BLaER1 (cell line): ENCODE measurements around the gene INPP5J.
"Not testable (repeated sequence)": the region's sequence is repeated elsewhere in the genome, so short reads cannot be mapped to it uniquely, and the experiment has no call there.

Experiments used
- H3K27ac ChIP-seq: shearing (Covaris generic); formaldehyde crosslinking; 2 replicates; pipeline ENCODE4 v1.8.1; 2022
- H3K27me3 ChIP-seq: shearing (Covaris generic); formaldehyde crosslinking; 2 replicates; pipeline ENCODE4 v1.8.1; 2022
- H3K36me3 ChIP-seq: shearing (Covaris generic); formaldehyde crosslinking; 2 replicates; pipeline ENCODE4 v1.8.1; 2022
- H3K4me1 ChIP-seq: shearing (Covaris generic); formaldehyde crosslinking; 2 replicates; pipeline ENCODE4 v1.8.1; 2022
- H3K4me2 ChIP-seq: shearing (Covaris generic); formaldehyde crosslinking; 2 replicates; pipeline ENCODE4 v1.8.1; 2022
- H3K4me3 ChIP-seq: shearing (Covaris generic); formaldehyde crosslinking; 2 replicates; pipeline ENCODE4 v1.8.1; 2022
- H3K9ac ChIP-seq: shearing (Covaris generic); formaldehyde crosslinking; 2 replicates; pipeline ENCODE4 v1.8.1; 2022
- H3K9me3 ChIP-seq: shearing (Covaris generic); formaldehyde crosslinking; 2 replicates; pipeline ENCODE4 v1.8.1; 2022
- H4K20me1 ChIP-seq: shearing (Covaris generic); formaldehyde crosslinking; 2 replicates; pipeline ENCODE4 v1.8.1; 2022
- Cebpa-rat ChIP-seq: shearing (Covaris generic); IDR thresholded peaks from 2 replicates; pipeline ENCODE4 v1.8.1; 2022

The INPP5J gene

DNA sequence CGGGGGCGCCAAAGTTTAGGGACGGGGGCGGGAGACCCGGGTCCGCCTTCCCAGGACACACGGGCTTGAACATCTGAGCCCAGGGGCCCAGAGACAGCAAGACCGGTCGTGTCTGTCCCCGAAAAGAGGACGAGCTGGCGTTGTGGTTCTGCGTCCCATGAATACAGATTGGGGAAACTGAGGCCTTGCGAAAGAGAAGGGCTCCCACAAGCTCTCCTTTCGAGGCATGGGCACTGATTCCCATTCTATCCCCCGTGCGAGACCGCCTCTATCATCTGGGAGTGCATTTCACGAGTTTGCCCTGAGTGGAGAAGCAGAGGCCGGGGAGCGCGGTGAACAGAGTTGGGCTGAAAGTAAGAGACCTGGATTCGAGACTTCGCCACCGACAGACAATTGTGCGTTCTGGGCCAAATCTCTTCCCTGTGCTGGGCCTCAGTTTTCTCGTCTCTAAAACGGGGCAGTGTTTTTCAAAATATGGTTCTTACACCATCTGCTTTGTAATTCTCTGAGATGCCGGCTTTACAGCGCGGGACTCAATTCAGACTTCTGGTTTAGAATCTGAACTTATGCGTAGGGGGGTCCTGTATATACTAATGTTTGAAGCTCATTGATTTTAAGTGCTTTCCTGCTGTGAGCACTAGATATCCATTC is 37.7 kb downstream of the INPP5J start:
- H3K4me2 ChIP-seq, result peak overlapping the region; percentile 95
- no peaks in the 10 kb centered on the region for H3K27me3 ChIP-seq
- H3K4me3 ChIP-seq, result peak overlapping the region; percentile 80
- peaks cover 29% of the 10 kb centered on the region for H3K4me1 ChIP-seq
- peak overlapping the region; percentile 85 for H3K9ac ChIP-seq
- no peak for TF ChIP-seq Cebpa-rat
- H4K20me1 ChIP-seq, result 0 out of 2 replicates have a peak, but pooled peaks cover 27% of the 10 kb centered on the region
- H3K9me3 ChIP-seq, result no peaks in the 10 kb centered on the region
- peak overlapping the region; percentile 89; the same call in 1 of the 2 replicates for H3K27ac ChIP-seq
- H3K36me3 ChIP-seq, result peaks cover 22% of the 10 kb centered on the region

DNA sequence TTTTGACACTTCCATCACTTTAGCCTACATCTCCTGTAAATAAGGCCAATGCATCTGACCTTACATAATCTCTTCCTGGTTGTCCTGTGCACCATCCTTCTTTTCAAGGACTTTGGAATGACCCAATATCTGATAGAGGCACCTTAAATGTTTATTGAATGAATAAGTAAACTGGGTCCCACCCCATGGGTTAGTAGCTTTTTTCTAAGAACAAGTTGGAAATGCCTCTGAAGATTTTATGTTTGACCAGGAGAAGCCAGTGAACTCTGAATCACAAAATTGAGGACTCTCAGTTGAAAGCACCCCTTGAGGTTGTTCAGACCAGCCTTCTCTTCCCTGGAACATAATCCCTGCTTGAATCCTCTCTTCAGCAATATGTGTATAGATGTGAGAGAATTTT is 38.6 kb downstream of the INPP5J start:
- peaks cover 32% of the 10 kb centered on the region for H3K36me3 ChIP-seq
- H4K20me1 ChIP-seq, result 0 out of 2 replicates have a peak, but pooled peaks cover 27% of the 10 kb centered on the region
- H3K4me1 ChIP-seq, result peaks cover 29% of the 10 kb centered on the region
- peak overlapping the region; percentile 95 for H3K4me2 ChIP-seq
- H3K27ac ChIP-seq, result no peak overlapping the region
- no peaks in the 10 kb centered on the region for H3K27me3 ChIP-seq
- H3K4me3 ChIP-seq, result peak overlapping the region; percentile 80; the same call in 1 of the 2 replicates
- no peak overlapping the region for H3K9ac ChIP-seq
- no peaks in the 10 kb centered on the region for H3K9me3 ChIP-seq
- no peak for TF ChIP-seq Cebpa-rat

DNA sequence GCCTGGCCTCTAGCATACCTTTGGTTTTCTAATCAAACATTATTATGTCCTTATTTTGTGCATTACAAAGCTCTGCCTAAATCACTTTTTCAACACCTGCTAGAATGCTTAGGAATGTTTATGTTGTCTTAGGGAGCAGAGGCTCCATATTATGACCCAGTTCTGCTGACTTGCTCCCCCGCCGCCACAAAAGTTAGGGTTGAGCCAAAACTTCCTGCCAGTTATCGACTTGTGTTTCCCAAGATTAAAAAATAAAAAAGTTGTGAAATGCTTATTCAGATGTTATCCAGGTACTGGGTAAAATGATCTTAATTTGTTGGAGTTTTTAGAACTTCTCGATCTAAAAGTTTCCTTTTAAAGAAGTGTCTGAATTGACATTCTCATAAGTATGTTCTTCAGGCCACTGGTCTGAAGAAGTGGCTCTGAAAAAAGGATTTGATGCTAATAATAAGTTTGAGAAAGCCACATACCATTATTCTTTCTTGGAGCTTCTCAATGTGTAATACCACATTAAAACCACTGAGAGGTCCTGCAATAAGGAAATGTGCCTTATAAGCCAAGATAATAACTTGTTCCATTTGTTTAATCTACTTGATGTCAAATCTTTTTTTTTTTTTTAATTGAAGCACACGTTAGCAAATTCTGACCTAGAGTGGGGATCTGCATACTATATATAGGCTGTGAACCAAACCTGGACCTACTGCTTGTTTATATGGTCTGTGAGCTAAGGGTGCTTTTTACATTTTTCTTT is 39.4 kb downstream of the INPP5J start:
- Histone ChIP-seq H3K4me2 (peak overlapping the region; percentile 95), H4K20me1 (peaks cover 32% of the 10 kb centered on the region; the same call in 1 of the 2 replicates), H3K27ac (no peak overlapping the region)

DNA sequence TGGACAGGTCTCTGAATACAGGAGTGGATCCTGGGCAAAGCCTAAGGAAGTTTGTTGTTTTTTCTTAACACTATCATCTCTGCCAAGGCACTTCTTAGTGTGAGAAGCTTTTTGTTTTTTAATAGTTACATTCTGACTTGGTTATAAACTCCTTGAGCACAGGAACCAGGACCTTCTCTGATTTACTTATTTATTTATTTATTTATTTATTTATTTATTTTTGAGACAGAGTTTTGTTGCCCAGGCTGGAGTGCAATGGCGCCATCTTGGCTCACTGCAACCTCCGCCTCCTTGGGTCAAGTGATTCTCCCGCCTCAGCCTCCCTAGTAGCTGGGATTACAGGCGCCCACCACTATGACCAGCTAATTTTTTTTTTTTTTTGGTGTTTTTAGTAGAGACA is 48.2 kb downstream of the INPP5J start:
- no peak for TF ChIP-seq Cebpa-rat
- no peak overlapping the region for H3K4me3 ChIP-seq
- no peak overlapping the region for H3K4me2 ChIP-seq
- peaks cover 38% of the 10 kb centered on the region for H3K36me3 ChIP-seq
- H3K9ac ChIP-seq, result no peak overlapping the region
- H3K27ac ChIP-seq, result no peak overlapping the region
- H3K4me1 ChIP-seq, result no peaks in the 10 kb centered on the region
- no peaks in the 10 kb centered on the region for H3K9me3 ChIP-seq
- H3K27me3 ChIP-seq, result no peaks in the 10 kb centered on the region
- H4K20me1 ChIP-seq, result peaks cover 50% of the 10 kb centered on the region; the same call in 1 of the 2 replicates

More for the DNA sequence above, 39.4 kb downstream of the INPP5J start:
- Histone ChIP-seq H3K9me3 (no peaks in the 10 kb centered on the region), H3K27me3 (no peaks in the 10 kb centered on the region), H3K4me3 (no peak overlapping the region), H3K4me1 (peaks cover 29% of the 10 kb centered on the region), H3K9ac (0 out of 2 replicates have a peak overlapping the region, but pooled peaks have one; percentile 27), H3K36me3 (peaks cover 33% of the 10 kb centered on the region)
- no peak for TF ChIP-seq Cebpa-rat

DNA sequence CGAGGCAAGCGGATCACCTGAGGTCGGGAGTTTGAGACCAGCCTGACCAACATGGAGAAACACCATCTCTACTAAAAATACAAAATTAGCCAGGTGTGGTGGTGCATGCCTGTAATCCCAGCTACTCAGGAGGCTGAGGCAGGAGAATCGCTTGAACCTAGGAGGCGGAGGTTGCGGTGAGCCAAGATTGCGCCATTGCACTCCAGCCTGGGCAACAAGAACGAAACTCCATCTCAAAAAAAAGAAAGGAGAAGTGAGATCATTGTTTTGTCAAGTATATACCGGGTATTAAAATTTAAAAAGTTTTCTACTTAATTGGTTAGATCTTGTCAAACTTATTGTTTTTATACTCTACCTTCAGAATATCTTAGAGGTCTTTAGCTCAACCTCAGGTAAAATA is 49.0 kb downstream of the INPP5J start:
- H3K9ac ChIP-seq, H3K27ac ChIP-seq, H3K27me3 ChIP-seq, H3K4me3 ChIP-seq, H3K4me1 ChIP-seq, H3K4me2 ChIP-seq, H3K9me3 ChIP-seq: not testable (repeated sequence)
- peaks cover 50% of the 10 kb centered on the region; the same call in 1 of the 2 replicates for H4K20me1 ChIP-seq
- peaks cover 42% of the 10 kb centered on the region for H3K36me3 ChIP-seq

DNA sequence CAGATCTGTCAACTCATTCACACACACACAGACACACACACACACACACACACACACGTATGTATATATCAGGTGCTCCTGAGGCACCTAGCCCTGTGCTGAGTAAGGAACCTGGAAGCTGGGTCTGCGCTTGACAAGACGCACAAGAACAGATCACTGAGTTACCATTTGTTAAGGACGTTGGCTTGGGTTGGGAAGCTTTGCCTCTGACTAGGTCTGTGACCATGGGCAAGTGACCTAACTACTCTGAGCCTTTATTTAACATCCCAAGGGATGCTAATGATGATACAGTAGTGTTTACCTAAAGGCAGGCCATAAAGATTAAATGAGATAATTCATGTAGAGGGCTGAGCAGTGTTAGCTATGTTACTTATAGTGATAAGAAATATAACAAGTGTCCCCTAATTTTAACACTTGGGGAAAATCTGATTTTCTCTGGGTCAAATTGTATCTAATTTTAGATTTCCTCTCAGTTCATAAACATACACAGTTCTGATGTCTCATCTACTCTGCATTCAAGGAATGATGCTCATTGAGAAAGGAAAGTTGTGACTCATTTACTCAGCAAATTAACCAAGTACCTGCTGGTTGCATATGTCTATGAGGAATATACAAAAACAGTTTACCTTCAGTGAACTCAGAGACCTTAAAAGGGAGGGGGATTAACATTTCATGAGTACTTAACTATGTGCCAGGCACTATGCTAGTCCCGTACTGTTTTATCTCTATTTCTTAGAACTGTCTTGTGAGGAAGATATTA is 50.8 kb downstream of the INPP5J start:
- TF ChIP-seq Cebpa-rat, result no peak
- no peaks in the 10 kb centered on the region for H3K9me3 ChIP-seq
- H3K27me3 ChIP-seq, result no peaks in the 10 kb centered on the region
- H3K4me1 ChIP-seq, result no peaks in the 10 kb centered on the region
- H3K27ac ChIP-seq, result no peak overlapping the region
- no peak overlapping the region for H3K4me2 ChIP-seq
- H3K4me3 ChIP-seq, result no peak overlapping the region
- no peak overlapping the region for H3K9ac ChIP-seq
- peaks cover 49% of the 10 kb centered on the region; the same call in 1 of the 2 replicates for H4K20me1 ChIP-seq
- peaks cover 47% of the 10 kb centered on the region for H3K36me3 ChIP-seq

DNA sequence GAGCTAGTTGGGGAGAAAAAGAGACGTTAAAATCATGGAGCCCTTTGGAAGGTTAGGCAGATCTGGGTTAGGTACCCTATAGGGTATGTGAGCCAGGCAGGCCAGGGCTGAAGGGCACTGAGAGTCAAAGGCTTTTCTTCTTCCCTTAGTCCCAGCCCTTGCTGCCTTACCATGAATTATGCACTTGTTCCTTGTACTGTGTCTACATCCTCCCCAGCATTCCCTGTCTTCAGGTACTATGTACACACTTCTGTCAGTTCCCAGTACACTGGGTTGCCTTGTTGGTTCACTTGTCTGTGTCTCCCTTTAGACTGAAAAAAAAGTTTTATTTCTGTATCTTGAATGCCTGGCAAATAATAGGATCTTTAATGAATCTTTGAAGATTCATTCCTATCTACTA is 54.2 kb downstream of the INPP5J start:
- no peak overlapping the region for H3K27ac ChIP-seq

DNA sequence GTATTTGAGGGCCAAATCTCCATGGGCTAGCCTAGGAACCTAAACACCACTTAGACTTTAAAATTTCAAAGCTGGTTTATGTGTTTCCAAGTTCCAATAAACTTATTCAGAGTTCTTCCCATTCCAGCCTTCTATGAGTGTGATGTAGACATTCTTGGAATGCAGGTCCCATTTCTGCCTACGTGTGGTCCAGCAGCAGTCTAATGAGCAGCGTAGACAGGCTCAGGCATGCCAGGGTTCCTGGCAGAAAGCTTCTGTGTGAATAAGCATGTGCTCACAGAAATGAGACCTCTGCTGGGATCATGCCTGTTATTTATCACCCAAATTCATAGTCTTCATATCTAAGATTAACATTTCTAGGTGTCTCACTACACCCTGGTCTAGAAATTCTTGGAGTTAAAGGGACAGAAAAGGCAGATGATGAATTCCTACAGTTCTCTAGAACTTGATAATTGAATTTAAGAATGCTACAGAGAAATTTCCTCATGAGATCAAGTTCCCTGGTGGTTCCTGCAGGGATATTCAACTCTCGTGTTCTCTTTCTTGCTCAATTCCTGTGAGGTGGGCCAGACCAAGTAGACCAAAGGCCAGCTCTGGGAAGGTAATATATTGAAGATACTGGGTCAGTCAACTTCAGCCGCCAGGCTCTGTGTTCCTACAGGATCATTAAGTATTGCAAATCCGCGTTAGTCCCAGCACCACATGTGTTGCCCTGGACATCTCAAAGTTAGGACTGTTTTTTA is 54.8 kb downstream of the INPP5J start:
- no peak overlapping the region for H3K9ac ChIP-seq
- H3K4me2 ChIP-seq, result no peak overlapping the region
- no peak for TF ChIP-seq Cebpa-rat

More for the DNA sequence above, 54.2 kb downstream of the INPP5J start:
- no peak overlapping the region for H3K4me2 ChIP-seq
- TF ChIP-seq Cebpa-rat, result no peak
- H3K36me3 ChIP-seq, result peaks cover 57% of the 10 kb centered on the region
- no peak overlapping the region for H3K9ac ChIP-seq
- peaks cover 9% of the 10 kb centered on the region for H3K9me3 ChIP-seq
- peaks cover 9% of the 10 kb centered on the region for H3K4me1 ChIP-seq
- no peaks in the 10 kb centered on the region for H3K27me3 ChIP-seq
- no peak overlapping the region for H3K4me3 ChIP-seq
- H4K20me1 ChIP-seq, result peaks cover 46% of the 10 kb centered on the region; the same call in 1 of the 2 replicates

DNA sequence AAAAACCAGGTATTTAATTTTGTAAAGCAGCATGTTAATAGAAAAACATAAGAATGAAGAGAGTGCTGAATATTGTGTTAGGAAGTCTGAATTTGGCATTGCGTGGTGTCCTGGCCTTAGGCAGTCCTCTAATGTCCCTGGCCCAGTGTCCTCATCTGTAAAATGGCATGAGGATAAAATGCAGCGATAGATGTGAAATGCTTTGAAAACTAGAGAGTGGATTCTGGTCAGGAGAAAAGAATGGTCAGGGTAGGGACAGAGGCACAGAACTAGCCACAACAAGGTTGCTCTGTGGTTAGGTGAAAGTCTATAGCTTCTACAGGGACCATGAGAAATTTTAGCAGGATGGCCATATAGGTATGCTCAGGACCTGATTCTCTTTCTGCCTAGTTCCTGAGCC is 56.1 kb downstream of the INPP5J start:
- no peak overlapping the region for H3K9ac ChIP-seq
- H4K20me1 ChIP-seq, result peaks cover 31% of the 10 kb centered on the region; the same call in 1 of the 2 replicates
- H3K27ac ChIP-seq, result no peak overlapping the region
- no peak overlapping the region for H3K4me3 ChIP-seq
- no peak overlapping the region for H3K4me2 ChIP-seq
- no peaks in the 10 kb centered on the region for H3K27me3 ChIP-seq
- H3K9me3 ChIP-seq, result peaks cover 24% of the 10 kb centered on the region
- H3K4me1 ChIP-seq, result peaks cover 9% of the 10 kb centered on the region
- no peak for TF ChIP-seq Cebpa-rat
- peaks cover 65% of the 10 kb centered on the region for H3K36me3 ChIP-seq

More for the DNA sequence above, 54.8 kb downstream of the INPP5J start:
- peaks cover 15% of the 10 kb centered on the region for H3K9me3 ChIP-seq
- peaks cover 58% of the 10 kb centered on the region for H3K36me3 ChIP-seq
- H3K27me3 ChIP-seq, result no peaks in the 10 kb centered on the region
- peaks cover 40% of the 10 kb centered on the region; the same call in 1 of the 2 replicates for H4K20me1 ChIP-seq
- no peak overlapping the region for H3K27ac ChIP-seq
- peaks cover 9% of the 10 kb centered on the region for H3K4me1 ChIP-seq
- no peak overlapping the region for H3K4me3 ChIP-seq
